ENCODE results near the gene KLHL12. TPM values are rescaled to one million over a fixed set of nuclear protein-coding genes. Genes with fewer than 3 reads are reported as not detected.

KLHL12 gene
- total and polyA plus RNA-seq, 2 of the 8 experiments (the other 6 are each of a cell fraction or from before 2014, with no cell fraction given): 27.2 to 33.3 TPM

DNA sequence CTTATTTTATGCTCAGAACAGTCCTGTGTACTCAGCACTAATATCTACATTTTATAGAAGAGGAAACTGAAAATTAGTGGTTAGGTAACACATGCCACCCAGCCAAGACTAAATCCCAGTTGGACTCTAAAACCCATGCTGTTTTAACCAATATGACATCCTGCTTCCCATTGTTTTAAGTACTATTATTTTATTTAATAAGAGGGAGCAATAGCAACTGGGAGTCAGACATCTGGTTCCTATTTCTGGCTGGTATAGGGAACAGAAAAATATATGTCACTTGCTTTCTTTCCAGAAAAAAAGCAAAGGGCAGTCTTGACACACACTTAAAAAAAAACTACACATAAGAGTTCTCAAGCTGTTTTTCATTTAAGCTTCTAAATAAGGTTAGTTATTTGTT, 11.9 kb downstream of the KLHL12 start:
- Histone ChIP-seq H3K4me3 (ENCODE audit: extremely low read depth in 1 of 4, insufficient read depth in 2 of 4, low read depth in 3 of 4, low read length in 4 of 4) (no peak overlapping the region), H3K23me2 (ENCODE audit: low read depth, low read length) (no peaks in the 10 kb centered on the region), H4K8ac (ENCODE audit: extremely low read depth, insufficient read depth, low read length) (no peak overlapping the region), H4K5ac (ENCODE audit: insufficient read length, low read depth, low read length) (no peak overlapping the region), H4K91ac (replicated peaks; ENCODE audit: insufficient read length, low read length) (no peak overlapping the region), H4K20me1 (replicated peaks in 1 of 2; ENCODE audit: control insufficient read depth in 1 of 2, insufficient read depth in 2 of 2, low read length in 2 of 2) (no peaks in the 10 kb centered on the region), H2BK120ac (replicated peaks; ENCODE audit: low read depth, low read length) (no peak overlapping the region), H3K23ac (ENCODE audit: insufficient read length) (no peak overlapping the region), H3K79me1 (ENCODE audit: low read depth, low read length) (no peaks in the 10 kb centered on the region), H3K14ac (ENCODE audit: insufficient read length) (no peak overlapping the region), H3K9me3 (ENCODE audit: insufficient read depth in 2 of 2, low read depth in 1 of 2, low read length in 1 of 2) (no peaks in the 10 kb centered on the region), H3K4ac (replicated peaks; ENCODE audit: insufficient read length, low read depth, low read length) (no peak overlapping the region), H2BK5ac (ENCODE audit: low read depth, low read length) (no peak overlapping the region), H2AFZ (ENCODE audit: low read length) (no peak overlapping the region), H3K27me3 (replicated peaks in 1 of 4; ENCODE audit: control insufficient read depth in 3 of 4, extremely low read depth in 1 of 4, insufficient read depth in 3 of 4, low read length in 3 of 4) (no peaks in the 10 kb centered on the region), H2BK20ac (ENCODE audit: low read length) (no peak overlapping the region), H3K56ac (replicated peaks; ENCODE audit: insufficient read length, low read depth, low read length) (no peak overlapping the region), H3K79me2 (ENCODE audit: control insufficient read depth in 1 of 2, insufficient read depth in 2 of 2, low read length in 2 of 2) (no peaks in the 10 kb centered on the region), H3K27ac (ENCODE audit: low read depth, low read length) (no peak overlapping the region), H3K18ac (ENCODE audit: extremely low read depth, low read length) (no peak overlapping the region), H2BK12ac (ENCODE audit: low read depth, low read length) (no peak overlapping the region), H3K4me2 (ENCODE audit: insufficient read depth in 1 of 2, low read depth in 2 of 2, low read length in 2 of 2) (no peak overlapping the region), H3K36me3 (ENCODE audit: control insufficient read depth in 2 of 4, insufficient read depth in 4 of 4, low read length in 3 of 4) (peaks cover 5 to 48% (median 17%) of the 10 kb centered on the region in 4 experiments; a peak in 6 of 8 replicates), H3K4me1 (replicated peaks in 1 of 4; ENCODE audit: control insufficient read depth in 3 of 4, insufficient read depth in 4 of 4, low read length in 3 of 4) (no peaks in the 10 kb centered on the region), H2BK15ac (ENCODE audit: low read length) (no peak overlapping the region), H2AK5ac (ENCODE audit: low read depth, low read length) (no peak overlapping the region), H3K9ac (replicated peaks in 1 of 4; ENCODE audit: extremely low read depth in 1 of 4, low read depth in 3 of 4, low read length in 3 of 4) (no peak overlapping the region)
- FAIRE-seq: no peak
- ChIA-PET CTCF (ENCODE audit: partially characterized antibody) (interaction anchor here (0.7 to 1.7 kb wide), 3 partner anchors 20 to 189 kb away, joined by 3 to 6 read pairs (median 3); no protein-coding TSS in a partner anchor), POLR2A (ENCODE audit: partially characterized antibody) (no interaction called here)
- no peak for DNase-seq (ENCODE audit: low read depth in 1 of 2, low spot score in 2 of 2)
- no peak for TF ChIP-seq BCL11A (IDR thresholded peaks at IDR 0.05; ENCODE audit: low read depth in 2 of 2, low read length in 2 of 2)
- no peak for TF ChIP-seq ATF2 (IDR thresholded peaks at IDR 0.05; ENCODE audit: low read length)
- TF ChIP-seq, protein P1, sequence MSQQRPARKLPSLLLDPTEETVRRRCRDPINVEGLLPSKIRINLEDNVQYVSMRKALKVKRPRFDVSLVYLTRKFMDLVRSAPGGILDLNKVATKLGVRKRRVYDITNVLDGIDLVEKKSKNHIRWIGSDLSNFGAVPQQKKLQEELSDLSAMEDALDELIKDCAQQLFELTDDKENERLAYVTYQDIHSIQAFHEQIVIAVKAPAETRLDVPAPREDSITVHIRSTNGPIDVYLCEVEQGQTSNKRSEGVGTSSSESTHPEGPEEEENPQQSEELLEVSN (IDR thresholded peaks at IDR 0.05): no peak
